ENCODE results near the gene MORN5.

Gene MORN5

DNA sequence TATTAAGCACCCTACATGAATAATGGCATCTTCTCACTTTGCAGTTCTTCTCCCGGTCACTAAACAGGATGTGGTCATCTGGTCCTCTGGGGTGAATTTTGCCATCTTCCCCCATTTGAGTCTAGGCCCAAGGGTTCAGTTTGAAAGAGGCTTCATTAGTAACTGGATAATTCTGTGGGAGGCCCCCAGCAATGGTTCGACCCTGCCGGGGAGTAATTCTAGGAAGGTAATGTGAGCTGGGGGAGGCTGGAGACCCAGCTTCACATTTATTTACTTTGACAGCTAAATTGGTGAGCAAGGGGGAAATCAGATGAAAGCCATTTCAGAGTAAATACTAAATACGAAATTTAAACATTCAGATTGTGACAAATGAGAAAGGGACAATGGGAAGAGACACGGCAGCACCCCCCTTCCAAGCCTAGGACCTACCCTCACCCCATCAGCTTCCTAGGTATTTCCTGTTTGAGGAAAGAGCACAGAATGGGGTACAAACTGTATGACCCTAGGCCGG is 73.1 kb downstream of the MORN5 start:
- no peak for DNase-seq (ENCODE audit: low read depth)

GRCh38 chr9:122234022-122234748 is 74.5 kb downstream of the MORN5 start:
- no peak for DNase-seq (ENCODE audit: low read depth)

- DNase-seq (ENCODE audit: low read depth) = no peak
Observed at GRCh38 chr9:122236681-122237080, 77.0 kb downstream of the MORN5 start.

- no peak for DNase-seq (ENCODE audit: low read depth)
Observed at GRCh38 chr9:122239722-122240121, 80.0 kb downstream of the MORN5 start.

DNA sequence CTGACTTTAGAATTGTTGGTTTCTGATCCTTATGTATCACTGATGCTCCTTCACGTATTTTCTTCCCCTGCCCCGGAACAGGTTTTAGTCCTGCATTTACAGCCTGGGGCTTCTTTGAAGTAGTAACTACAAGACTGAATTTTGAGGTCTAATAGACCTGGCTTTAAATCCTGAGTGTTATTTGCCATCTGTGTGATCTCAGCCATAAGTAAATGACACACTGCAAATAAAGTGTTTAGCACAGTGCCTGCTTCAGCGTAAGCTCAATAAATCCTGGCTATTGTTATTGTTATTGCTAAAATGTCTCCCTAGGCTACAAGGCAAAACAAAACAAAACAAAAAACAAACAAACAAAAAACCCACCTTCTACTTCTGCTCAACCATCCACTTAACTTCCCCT is 84.6 kb downstream of the MORN5 start:
- no peak for DNase-seq (ENCODE audit: low read depth)

GRCh38 chr9:122246666-122247065 is 87.0 kb downstream of the MORN5 start:
- no peak for DNase-seq (ENCODE audit: low read depth)

DNA sequence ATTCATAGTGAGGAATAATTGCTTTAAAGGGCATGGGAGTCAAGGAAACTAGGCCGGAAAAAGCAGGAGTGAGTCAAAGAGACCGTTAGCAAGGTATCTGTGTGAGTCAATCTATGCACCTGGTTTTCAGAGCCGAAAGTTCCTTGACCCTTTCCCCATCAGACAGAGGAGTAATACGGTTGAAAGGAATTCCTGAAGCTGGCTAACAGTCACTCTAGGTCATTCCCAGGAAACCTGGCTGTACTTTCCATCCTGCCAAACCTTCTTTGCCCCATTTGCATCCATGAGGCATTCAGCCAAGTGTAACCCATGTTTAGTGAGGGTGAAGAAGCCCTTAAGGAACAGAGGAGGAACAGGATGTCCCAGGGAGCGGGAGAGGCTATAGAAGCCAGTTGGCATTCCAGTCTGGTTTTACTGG is 88.7 kb downstream of the MORN5 start:
- DNase-seq (ENCODE audit: low read depth) = no peak
